Measurements from ENCODE around the gene TMEM250.

Gene TMEM250

DNA sequence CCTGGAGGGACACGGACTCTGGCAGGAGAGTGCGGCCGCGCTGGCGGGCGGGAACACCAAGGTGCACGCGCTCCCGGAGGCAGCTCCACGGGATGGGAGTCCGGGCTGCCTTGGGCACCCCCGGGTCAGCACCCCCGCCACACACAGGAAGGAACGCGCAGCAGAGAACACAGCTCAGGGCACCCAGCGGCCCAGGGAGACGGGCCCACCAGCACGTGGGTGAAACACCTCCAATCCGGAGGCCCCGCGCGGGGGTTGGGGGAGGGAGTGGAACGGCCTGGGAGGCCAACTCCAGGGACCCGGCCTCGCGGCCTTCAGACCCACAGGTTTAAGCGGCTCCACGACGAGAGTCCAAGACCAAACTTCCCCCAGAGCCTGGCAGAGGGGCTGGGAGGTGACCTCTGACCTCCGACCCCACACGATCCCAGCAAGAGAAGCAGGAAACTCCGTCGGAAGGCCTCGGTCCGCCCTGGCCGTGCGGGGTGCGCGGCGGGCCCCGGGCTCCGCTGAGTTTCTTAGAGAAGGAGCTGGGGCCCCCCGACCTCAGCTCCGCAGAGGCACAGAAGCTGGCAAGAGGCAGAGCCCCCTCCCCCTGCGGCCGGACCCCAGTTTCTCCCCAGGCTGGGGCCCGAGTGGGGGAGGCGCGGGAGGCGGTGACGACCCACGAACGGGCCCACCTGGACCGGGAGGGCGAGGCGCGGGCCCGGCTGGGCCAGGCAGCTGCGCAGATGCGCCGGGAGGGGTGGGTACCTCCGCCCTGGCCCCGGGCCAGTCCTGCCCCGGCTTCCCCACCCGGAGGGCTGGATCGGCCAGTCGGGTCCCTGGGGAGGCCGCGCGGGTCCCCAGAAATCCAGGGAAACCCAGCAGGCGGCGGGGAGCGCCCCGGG lies 24.4 kb downstream of the TMEM250 start:
- peak in 3 of 4 experiments; percentile 29 to 42 (median 41) for DNase-seq

DNA sequence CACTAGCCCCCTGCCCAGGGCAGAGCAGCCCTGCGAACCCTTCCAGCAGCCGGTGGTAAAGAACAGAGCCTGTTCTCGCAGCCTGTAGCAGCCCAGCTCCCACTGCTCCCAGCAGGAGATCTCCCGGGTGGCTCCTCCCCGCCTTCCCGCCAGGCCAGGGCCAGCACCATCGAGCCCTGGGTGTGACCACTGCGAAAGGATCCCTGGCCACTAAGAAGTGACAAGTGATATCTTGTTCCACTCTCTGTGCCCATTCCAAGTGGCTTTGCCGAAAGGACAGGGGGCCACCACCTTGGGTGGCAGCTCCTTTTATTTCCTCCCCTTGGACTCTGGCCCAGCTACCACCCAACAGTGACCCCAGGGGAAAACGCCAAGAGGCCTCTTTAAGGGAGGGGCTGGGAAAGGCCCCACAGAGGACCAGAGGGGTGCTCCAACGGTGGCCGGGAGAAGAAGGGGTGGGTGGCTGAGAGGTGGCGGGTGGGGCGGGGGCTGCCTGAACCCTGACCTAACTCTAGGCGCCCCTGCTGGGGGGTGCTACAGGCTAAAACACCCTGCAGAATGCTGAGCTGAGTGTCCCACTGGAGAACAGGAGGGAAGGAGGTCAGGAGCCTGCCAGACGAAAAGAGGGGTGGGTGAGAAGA lies 25.2 kb downstream of the TMEM250 start:
- DNase-seq = no peak

GRCh38 chr9:136092741-136093140 lies 25.9 kb downstream of the TMEM250 start:
- no peak for DNase-seq

- no peak for DNase-seq
Observed at GRCh38 chr9:136092353-136092650, 26.4 kb downstream of the TMEM250 start.

DNA sequence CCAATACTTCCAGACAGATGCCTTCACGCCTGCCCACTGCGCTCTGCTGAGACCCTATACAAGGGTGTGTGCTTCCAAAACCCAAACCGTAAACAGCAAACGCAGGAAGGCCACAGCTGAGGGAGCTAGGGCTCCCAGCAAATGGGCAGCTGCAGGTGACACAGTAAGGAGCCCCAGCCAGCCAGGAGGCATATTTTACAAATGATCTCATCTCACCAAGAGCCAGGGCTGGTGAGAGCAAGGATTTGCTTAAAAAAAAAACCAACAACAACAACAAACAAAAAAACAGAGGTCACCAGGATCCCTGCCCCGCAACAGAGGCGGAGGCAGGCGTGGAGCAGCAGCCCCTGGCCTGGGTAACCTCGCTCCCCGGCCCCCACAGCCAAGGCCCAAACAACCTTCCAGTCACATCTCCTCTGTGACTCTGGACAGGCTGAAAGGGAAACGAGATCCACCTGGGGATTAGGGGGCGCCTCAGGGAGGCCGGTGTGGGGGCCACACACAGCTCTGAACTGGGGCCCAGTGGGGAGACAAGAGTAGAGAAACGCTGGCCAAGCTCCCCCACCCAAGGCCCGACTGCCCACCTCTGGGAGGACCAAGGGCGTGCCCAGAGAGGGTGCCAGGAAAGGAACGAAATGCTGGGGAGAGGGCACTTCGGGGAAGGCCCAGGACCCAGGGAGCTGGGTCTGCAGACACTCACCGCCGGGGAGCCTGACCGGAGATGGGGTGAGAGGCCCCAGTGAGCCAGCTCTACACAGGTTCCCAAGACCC lies 26.9 kb downstream of the TMEM250 start:
- no peak for DNase-seq

DNA sequence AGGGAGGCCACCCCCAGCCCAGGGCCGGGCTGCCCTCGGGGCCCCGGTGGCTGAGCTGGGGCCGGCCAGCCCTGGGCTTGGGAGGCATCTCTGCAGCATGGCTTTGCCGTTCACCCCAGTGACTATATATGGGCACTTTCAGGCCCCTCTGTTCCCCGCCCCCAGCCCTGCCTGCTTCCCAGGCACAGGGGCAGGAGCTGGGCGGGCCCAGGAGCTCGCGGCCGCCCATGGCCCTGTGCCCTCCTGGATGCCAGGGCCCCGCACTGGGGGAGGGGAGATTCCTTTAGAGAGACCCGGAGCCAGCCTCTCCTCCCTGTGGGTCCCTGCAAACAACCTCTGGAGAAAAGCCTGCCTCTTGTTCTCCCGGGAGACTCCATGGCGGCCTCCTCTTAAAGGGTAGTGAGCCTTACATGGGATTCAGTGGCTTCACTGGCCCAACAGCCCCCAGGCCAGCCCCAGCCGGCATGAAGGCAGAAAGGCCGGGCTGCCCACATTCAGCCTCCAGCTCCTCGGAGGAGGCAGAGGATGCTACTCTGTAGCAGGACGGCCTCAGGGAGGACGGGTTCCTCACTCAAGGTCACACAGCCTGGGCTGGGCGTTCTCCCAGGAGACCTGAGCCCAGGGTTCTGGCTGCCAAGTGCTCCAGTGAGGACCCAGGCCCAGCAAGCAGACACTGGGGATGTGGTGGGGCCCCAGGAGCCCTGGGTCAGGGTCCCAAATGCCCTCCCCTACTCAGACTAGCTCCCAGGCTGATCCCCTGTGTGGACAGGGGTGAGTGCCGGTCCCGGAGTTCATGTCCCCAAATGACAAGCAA lies 27.7 kb downstream of the TMEM250 start:
- no peak for DNase-seq

DNA sequence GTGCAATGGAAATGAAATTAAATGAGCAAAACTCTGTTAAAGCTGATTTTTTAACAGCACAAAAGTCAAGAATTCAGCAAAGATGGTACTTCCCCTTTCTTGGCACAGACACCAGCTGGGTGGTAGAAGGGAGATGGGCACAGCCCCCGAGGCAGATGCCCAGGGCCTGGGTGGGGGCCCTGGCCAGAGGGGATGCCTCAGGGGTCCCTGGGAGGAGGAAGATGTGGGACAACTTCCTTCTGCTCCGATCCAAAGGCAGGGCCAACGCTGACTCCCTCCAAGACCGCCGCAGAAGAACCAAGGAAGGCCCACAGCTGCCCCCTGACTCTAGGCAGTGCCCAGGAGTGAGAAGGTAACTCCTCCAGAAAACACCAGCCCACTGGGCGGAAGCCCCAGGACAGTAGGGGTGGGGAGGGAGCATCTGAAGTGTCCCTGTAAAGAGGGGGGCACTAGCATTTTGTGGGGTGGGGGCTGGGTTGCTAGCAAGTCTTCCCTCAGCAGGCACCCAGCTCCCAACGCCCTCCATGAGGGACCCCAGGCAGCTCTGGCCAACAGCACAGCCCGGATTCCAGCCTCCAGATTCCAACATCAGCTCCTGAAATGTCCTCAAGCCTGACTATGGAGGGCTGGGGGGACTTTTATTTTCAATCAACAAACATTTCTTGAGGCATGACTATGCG lies 28.5 kb downstream of the TMEM250 start:
- no peak for DNase-seq

DNA sequence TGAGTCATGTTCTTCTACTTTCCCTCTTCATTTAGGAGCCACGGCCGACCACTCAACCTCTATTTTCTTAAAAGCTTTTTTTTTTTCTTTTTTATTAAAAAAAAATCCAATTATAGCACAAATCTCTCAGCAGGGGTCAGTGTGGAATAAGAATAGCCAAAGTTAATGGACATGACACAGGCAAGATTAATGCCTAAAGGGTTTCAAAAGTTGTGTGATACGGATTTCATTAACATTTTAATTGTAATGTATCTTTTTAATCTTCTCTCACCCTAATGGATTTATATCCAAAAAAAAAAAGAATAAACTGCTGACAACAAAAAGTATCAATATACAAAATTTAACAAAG lies 29.0 kb downstream of the TMEM250 start:
- DNase-seq = no peak

DNA sequence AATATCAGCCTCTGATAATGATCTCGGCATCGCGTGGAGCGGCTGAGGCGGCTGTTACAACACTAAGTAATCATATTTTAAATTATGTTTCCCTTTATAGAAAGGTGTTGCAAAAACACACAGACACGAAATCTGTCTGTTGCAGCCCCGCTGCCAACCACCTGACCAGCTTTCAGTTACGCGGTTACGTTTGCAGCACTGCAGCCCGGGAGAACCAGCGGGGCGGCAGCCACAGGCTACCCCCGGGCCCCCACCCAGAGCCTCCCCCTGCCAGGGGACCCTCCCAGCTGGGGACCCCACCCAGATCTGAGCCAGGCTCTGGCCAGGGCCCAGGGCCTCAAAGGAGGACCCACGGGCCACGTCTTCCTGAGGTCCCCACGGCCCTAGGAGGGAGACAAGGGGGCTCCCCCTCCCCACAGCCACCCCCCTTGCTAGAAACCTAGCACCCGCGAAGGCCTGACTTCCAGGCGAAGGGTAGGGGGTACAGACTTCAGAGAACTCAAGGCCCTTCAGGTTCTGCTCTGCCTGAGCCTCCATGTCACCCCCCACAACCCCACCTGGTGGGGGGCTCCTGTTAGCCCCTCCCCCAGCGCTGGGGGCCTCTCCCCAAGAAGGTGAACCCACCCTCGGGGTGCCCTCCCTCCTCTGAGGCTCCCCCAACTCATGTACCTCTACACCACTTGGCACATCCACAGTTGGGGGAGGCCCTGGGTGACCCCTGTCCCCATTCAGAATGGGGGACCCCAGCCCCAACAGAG lies 29.6 kb downstream of the TMEM250 start:
- no peak for DNase-seq

GRCh38 chr9:136088481-136088938 lies 30.2 kb downstream of the TMEM250 start:
- no peak for DNase-seq

- no peak for DNase-seq
Observed at GRCh38 chr9:136087741-136088480, 30.8 kb downstream of the TMEM250 start.

GRCh38 chr9:136086951-136087740 lies 31.5 kb downstream of the TMEM250 start:
- no peak for DNase-seq

DNA sequence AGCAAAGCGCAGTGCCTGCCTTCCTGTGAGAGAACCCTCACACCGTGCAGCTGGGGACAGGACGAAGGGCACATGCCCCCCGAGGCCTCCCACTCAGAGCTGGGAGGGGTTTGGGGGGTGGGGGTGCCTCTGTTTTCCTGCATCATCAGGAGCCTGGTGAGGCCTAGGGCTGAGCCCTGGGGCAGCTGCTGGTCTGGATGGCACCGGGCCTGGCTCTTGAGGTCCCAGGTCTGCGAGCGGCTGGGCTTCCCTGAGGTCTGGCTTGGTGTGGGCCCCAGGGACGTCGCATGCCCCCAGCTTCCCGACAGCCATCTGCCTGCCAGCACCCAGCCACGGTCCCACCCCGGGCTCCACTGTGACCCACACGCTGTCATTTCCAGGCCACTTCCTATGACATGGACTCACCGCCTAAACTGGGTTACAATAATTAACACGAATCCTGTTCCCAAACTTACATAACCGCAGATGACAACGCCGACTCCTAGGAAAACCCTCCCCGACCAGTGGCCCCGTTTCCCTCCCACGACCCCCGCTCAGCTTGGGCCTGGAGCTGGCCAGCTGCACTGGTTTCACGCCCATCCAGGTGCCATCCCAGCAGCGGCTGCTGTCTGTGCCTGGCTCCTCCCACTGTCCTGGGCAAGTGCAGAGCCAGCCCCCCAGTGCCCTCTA lies 32.3 kb downstream of the TMEM250 start:
- no peak for DNase-seq

DNA sequence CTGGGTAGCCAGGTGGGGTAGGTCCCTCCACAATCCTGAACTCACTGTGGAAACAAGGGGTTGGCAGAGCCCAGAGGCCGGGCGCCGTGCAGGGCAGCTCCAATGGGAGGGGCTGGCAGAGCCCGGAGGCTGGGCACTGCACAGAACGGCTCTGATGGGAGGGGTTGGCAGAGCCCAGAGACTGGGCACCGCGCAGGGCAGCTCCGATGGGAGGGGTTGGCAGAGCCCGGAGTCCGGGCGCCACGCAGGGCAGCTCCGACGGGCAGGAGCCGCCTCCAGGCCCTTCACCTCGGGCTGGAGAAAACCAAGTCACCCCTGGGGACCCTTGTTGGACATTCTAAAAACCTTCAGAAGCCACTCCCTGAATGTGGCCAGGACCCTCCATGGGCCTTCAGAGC lies 32.9 kb downstream of the TMEM250 start:
- DNase-seq = no peak

GRCh38 chr9:136084063-136084944 lies 34.4 kb downstream of the TMEM250 start:
- DNase-seq = no peak

GRCh38 chr9:136083558-136084062 lies 35.1 kb downstream of the TMEM250 start:
- DNase-seq = no peak

DNA sequence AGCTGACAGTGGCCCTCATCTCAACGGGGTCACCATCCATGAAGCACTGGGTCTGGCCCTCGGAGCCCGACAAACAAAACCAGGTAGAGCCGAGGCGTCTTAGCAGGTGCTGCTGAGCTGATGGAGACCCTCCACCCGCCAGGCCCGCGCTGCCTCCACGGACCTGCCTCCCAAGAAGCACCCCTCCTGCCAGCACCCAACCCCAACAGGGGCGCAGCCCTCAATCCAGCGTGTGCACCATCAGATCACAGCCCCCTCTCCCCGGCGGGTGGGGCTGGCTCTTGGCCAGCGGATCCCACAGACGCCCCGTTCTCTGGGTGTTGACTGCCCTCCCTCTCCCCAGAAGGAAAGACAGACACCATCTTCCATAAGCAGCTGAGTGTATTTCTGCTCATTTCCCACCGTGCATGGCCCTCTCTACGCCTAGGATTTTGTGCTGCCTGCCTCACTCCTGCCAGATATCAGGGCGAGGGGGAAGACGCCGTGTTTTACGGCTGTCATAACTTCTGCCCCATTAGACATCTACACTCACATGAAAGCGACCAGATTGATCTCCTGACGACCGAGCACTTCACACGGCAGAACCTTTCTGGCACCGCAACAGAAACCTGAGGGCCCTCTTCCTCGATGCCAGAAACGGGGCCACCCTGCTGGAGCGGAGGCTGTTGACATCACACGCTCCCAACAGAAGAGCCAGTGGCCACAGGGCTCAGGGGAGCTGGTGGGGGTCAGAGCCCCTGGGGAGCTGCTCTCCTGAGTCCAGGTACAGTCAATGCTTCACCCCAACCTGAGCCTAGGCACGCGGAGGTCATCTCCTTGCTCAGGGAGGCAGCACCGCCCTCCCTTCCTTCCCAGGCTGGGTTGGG lies 35.9 kb downstream of the TMEM250 start:
- no peak for DNase-seq

Measured in activated CD4-positive, CD25-positive, alpha-beta regulatory T cell (primary cell).